ENCODE results near the gene SH3RF1.
"Not testable (repeated sequence)": the region's sequence is repeated elsewhere in the genome, so short reads cannot be mapped to it uniquely, and the experiment has no call there.

The SH3RF1 gene

DNA sequence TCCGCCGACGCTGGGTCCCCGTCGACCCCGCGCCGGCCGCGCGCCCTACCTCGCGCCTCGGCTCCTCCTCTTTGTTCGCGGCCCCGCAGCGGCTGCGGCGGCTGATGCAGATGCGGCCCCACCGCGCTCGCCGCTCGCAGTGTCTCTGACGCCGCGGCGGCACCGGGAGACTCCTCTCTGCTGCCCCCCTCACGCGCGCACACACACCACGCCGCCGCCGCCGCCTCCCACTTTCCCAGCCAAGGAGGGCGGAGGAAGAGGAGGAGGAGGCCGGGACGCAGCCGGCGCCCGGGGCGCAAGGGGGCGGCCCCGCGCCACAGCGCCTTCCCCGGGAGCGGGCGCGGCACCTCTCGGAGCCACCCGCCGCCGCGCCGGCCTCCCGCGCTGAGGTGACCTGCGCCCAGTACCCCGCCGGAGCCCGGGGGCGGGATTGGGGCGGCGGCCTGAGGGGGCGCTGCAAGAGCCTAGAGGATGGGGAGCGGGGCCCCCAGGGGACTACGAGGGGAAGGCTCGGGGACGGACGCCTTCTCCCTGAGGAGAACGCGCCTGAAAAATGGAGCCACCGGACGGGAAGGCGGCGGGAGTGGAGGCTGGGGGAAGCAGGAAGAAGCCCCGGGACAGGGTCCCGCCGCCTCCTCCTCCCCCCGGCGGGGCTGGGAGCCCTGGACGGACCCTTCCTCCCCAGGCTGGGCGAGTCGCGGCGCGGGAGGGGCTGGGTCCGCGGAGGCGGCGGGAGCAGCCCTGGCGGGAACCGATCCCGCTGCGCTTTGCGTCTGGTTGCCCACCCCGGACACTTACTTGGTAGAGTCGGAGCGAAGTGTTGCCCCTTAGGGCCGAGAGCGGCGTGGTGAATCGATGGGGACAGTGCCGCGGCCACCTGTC lies at the start of gene SH3RF1:
SH3RF1 (minus strand) TSS at position 147 of the 882 bp plus-strand sequence. CDS start 1,744 bp downstream, outside the sequence.
- DNase-seq (ENCODE audit: low read depth in 2 of 2), result no peak

DNA sequence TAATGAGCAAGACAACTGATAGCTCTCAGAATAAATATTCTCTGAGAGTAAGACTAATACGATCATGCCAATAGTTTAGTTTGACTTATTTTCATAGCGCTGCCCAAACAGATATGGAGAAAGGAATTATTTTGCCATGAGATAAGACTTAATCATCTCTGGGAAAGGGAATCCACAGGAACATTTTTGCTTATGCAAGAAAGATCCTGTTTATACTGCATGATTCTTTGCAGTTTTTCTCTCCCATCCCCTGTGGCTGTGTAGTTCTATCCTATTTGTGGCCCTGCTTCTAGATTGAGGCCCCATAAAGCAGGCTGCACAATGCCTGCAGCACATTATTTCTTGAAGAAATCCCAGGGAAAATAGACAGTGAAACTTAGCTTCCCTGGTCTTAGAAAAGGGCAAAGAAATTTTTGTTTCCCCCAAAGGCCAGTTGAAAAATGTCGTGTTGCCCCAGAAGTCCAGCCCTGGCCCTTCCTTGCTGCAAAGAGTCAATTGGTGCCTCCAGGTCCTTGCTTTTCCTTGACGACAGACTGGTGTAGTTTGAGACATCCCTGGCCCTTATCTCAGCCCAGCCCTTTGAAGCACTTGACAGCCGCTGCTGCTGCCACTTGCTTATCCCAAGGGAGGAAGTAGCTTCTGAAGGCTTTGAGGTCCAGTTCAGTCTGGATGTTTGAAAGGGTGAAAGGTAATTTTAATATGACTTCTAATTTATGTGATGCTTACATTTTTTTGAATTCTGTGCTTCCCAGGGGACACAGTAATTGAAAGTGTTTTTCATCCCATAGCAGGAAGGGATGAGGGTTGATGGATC lies 45.0 kb upstream of the SH3RF1 start:
- DNase-seq (ENCODE audit: low read depth in 2 of 2), result no peak

DNA sequence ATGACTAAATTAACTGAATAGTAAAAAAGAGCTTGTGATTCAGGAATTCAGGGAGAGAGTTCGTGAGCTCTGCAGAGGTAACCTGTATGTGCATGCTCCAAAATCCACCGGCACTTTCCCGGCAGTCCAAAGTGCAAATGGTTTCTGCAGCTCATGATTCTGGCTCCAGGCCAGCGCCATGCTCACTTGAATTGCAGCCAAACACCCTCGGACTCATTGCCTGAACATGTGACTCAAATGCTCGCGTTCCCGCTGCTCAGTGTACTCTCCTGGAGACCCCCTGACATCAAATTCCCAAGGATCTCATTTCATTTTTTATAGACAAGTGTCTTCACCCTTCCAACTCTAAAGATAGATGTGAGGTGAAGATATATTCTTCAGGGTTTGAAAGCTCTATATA lies 44.1 kb upstream of the SH3RF1 start:
- no peak for DNase-seq (ENCODE audit: low read depth in 2 of 2)

DNA sequence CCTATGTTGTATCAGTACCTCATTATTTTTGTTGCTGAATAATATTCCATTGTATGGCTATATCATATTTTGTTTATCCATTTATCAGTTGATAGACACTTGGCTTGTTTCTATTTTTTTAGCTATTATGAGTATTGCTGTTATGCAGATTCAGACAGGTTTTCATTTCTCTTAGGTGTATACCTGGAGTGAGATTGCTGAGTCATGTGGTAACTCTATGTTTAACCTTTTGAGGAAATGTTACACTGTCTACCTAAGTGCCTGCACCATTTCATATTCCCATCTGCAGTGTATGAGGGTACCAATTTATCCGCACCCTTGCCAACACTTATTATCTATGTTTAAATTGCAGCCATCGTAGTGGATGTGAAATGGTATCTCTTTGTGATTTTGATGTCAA lies 43.0 kb upstream of the SH3RF1 start:
- DNase-seq (ENCODE audit: low read depth in 2 of 2), result no peak

DNA sequence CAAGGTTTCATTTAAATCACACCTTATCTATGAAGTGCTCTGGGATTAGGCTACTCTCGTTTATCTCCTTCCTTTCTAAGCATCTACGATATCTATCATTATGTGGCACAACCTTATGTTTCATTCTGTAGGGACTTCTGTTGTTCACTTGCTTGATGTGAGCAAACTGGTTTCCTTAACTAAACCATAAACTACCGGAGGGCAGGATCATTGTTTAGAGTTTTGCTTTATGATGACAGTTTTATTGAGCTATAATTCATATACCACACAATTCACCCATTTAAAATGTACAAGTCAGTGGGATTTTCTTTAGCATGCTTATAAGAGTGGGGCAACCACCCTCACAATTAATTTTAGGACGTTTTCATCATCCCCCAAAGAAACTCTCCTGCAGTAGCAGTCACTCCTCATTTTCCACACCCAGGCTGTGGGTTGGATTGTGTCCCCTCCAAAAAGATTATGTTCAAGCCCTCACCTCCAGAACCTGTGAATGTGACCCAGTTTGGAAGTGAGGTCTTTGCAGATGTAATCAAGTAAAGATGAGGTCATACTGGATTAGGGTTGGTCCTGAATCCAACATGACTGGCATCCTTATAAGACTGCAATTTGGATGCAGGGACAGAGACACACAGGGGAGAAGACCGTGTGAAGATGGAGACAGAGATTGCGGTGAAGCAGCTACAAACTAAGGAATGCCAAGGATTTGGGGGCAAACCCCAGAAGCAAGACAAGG lies 42.1 kb upstream of the SH3RF1 start:
- DNase-seq (ENCODE audit: low read depth in 2 of 2), result no peak

DNA sequence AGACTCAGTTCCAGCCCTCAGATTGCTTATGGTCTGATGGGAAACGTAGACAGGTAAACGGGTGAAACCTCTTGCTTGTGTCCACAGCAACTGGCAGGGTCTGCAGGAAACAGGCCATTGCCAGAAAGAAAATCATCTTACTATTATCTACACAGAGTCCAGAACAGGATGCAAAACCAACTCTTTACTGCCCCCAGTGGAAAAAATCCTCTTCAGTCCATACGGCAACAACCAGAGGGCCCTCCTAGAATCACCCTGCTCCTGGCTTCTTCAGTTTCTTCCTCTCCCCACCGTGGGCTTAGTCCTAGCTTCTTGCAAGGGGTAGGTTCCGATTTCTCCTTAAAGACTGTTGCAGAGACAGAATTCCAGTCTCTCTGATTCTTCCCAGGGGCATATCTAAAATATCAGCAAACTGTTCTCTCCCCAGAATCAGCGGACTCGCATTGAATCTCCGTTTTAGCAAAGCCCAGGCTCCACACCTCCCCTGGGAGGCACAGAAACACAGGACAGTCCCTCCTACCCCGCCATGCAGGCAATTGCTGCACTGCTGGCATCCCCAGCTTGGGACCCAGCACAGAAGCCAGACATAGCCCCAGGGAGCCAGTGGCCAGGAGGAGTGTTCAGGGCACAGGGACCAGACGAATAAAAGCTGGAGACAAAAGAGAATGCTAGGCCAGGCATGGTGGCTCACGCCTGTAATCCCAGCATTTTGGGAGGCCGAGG lies 41.0 kb upstream of the SH3RF1 start:
- DNase-seq (ENCODE audit: low read depth in 2 of 2), result no peak

DNA sequence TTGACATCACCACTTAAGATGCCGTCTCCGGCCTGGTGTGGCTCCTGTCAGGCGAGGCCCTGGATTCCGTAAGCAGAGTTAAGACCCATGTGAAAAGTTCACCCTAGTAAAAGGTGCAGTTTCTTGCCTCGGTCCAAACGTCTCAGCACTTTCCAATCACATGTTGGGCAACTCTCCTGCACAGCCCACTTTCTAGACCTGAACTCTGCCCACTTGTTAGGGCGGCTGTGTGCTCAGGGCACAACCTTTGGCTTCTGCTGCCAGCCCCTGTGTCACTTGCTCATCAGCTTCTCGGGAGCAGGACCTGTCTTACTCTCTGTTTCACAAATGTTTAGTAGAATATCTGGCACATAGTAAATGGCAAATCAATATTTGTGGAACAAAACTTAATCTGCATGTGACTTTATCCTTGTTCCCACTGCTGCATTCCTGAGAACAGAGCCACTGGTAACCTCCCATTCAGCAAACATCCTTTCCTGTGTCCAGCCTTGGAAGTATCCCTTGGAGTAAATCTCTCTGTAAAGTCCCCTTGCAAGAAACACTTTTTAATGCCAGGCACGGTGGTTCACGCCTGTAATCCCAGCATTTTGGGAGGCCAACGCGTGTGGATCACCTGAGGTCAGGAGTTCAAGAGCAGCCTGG lies 38.7 kb upstream of the SH3RF1 start:
- DNase-seq (ENCODE audit: low read depth in 2 of 2), result no peak

DNA sequence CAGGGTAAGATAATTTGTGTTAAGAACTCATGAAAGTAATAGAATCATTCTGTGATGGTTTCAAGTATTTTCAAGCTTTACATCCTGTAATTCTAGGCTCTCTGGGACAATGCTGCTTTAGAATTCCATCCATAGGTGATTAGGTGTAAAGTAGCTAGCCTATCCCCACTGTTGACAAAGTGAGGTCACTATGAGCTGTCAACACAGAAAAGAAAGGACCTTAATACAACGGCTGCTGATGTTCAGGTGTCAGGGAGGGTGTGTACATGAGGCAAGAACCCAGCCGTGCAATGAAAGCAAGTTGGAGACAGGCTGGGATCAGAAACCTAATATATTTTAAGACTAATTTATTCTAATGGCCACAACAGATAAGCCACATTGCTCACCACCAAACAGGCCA lies 36.8 kb upstream of the SH3RF1 start:
- DNase-seq (ENCODE audit: low read depth in 2 of 2), result no peak

DNA sequence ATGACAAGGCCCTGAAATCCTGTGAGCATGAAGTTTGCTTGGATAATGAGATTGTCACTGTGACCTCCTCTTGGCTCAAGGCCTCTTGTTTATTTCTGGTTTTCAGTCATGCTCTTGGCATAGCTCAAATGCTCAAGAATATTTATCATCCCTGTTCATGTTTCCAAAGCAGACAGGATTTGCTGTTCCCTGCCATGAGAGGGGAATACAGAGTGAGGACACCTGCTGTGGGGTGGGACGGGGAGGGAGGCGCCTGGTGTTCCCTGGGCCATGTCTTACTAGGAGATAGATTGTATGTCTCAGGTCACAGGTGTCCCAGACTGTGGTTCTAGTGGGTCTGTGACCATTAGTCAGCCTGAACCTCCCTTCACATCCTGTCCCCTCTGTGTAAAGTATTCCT lies 34.9 kb upstream of the SH3RF1 start:
- DNase-seq (ENCODE audit: low read depth in 2 of 2), result no peak

DNA sequence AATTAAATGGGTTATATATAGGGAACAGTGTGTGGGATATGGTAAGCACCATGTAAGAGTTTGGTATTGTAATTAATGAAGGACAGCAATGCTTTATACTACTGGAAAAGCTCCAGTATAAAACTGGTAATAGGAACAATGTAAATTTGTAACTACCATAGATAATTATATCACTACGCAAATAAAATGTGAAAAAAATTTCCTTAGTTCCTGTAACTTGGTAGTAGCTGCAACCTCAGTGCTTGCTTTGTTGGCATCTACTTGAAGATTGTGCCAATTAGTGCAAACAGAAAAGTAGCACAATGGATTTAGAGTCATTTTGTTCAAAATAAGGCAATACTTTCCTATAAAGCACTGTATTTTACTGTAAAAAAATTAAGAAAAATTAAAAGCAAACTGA lies 34.4 kb upstream of the SH3RF1 start:
- no peak for DNase-seq (ENCODE audit: low read depth in 2 of 2)

DNA sequence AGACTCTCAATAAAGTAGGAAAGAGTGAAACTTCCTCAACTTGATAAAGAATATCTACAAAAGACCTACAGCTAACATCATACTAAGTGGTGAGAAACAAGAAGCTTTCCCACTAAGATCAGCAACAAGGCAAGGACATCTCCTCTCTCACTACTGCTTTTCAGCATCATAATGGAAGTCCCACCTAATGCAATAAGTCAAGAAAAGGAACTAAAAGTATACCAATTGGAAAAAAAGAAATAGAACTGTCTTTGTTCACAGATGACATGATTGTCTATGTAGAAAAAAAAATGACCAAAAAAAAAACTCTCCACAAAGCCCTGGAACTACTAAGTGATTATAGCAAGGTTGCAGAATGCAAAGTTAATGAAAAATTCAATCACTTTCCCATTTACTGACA lies 25.1 kb upstream of the SH3RF1 start:
- DNase-seq (ENCODE audit: low read depth in 2 of 2), result no peak

DNA sequence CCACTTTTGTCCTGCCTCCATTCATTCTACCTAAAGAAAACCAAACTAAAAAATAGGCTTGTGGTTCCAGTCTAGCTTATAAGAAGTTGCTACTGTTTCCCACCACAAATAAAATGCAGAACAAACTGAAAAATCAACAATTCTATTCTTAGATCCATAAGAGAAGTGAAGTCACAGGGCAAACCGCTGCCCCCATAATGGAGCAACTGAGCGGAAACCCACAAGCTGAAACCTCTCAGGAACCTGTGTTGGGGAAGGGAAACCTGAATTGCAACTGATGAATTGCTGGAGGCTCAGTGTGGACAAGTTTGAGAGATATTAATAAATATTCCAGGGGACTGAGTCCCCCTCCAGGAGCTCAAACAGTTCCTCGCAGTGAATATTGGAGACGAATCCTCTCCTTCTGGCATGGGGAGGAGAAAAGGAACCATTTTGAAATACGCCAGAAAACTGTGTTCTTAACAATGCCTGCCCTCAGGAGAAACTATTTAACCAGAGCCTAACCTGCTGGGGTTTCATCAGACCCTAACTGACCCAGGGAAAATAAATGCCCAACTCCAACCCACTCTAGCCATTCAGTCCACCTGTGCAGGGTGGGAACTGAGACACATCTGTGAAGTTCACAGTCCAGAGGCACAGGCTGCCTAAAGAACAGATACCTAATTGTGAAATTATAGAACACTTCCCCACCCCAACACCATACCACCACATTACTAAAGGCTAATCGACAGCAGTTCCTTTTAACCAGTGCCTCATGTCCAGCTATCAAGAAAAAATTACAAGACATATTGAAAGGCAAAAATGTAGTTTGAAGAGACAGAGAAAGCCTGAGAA lies 22.8 kb upstream of the SH3RF1 start:
- DNase-seq (ENCODE audit: low read depth in 2 of 2), result no peak

DNA sequence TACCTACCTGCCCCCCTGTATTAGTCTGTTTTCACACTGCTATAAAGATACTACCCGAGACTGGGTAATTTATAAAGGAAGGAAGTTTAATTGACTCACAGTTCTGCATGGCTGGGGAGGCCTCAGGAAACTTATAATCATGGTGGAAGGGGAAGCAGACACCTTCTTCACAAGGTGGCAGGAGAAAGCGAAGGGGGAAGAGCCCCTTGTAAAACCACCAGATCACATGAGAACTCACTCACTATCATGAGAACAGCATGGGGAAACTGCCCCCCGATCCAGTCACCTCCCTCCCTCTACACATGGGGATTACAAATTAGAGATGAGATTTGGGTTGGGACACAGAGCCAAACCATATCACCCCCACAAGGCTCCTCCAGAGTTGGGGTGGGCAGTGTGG lies 17.2 kb upstream of the SH3RF1 start:
- DNase-seq (ENCODE audit: low read depth in 2 of 2), result not testable (repeated sequence)

DNA sequence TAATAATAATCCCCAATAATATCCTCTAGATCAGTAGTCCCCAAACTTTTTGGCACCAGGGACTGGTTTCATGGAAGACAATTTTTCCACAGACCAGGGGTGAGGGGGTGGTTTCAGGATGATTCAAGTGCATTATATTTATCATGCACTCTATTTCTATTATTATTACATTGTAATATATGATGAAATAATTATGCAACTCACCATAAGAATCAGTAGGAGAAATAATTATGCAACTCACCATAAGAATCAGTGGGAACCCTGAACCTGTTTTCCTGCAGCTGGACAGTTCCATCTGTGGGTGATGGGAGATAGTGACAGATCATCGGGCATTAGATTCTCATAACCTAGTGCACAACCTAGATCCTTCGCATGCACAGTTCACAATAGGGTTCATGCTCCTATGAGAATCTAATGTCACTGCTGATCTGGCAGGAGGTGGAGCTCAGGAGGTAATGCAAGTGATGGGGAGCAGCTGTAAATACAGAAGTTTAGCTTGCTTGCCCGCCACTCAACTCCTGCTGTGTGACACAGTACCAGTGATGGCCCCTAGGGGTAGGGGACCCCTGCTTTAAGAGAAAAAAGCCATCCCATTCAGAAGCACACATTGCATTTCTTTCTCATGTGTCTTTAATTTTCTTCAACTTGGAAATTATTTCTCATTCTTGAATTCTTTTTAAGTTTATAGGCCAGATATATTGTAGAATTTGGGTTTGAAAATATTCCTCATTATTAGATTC lies 16.0 kb upstream of the SH3RF1 start:
- no peak for DNase-seq (ENCODE audit: low read depth in 2 of 2)

DNA sequence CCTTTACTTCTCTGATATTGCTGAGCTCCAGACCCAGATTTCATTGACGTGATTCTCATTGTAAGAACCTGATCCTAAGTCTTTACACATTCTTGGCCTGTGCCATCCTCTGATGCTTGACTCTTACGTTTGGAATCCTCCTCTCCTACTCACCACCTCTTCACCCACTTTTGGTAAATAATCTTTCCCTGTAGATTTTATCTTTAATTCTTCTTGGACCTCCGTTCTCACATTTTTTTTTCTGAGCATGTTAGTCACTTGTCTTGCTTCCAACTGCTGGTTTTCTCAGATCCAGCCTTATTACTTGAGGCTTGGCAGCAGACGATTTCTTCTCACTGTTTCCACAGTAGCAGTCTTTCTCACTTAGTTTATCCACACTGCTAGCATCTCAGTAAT lies 12.4 kb upstream of the SH3RF1 start:
- no peak for DNase-seq (ENCODE audit: low read depth in 2 of 2)

DNA sequence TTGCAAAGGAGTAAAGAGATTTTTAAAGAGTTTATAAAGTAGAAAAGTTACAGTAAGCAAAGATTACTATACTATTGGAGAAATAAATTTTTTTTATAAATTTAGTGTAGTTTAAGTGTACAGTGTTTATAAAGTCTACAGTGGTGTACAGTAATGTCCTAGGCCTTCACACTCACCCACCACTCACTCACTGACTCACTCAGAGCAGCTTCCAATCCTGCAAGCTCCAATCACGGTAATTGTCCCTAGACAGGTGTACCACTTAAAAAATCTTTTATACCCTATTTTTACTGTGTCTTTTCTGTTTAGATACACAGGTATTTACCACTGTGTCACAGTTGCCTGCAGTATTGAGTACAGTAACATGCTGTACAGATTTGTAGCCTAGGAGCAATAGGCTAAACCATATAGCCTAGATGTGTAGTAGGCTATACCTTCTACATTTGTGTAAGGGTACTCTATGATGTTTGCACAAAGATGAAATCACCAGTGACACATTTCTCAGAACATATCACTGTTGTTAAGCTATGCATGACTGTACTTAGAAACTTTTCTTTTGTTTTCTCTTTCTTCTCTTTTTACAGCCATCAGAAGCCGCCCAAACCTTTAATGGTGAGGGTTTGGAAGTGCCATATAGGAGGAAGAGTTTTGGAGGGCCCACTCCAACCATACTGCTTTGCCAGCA lies 11.8 kb upstream of the SH3RF1 start:
- no peak for DNase-seq (ENCODE audit: low read depth in 2 of 2)

DNA sequence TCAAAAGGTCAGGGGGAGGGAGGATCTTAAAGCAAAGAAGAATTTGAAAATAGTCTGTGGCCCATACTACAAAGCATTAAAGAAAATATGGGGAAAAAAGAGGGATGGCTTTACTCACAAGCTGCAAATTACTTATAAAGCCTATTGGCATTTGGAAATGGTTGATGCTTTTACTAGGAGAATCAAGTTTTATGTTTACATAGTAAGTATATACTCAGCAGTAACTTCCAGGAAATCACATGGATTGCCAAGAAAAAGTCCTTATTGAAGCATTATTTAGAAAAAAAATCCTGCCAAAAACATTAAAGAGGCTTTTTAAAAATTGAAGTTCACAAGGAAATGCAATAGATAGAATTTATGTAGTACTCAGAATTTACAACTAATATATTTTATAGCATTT lies 8.4 kb upstream of the SH3RF1 start:
- DNase-seq (ENCODE audit: low read depth in 2 of 2), result no peak

DNA sequence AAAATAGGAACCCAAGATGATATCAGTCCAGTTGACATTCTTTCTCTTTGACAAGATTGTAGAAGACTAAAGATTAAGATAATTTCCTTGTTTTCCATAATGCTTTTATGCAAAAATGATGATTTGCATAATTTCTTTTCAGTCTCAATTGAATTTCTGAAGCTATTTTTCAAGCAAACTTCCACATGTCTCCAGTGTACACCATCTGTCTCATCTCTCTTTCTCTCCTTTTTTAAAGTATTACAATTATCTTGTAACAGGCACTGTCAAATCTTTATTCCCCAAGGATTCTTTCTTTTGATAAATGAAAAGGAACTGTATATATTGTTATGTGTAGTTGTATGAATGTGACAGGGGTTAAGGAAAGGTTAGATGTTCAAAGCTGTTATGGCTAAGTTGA lies 7.9 kb upstream of the SH3RF1 start:
- DNase-seq (ENCODE audit: low read depth in 2 of 2), result no peak

DNA sequence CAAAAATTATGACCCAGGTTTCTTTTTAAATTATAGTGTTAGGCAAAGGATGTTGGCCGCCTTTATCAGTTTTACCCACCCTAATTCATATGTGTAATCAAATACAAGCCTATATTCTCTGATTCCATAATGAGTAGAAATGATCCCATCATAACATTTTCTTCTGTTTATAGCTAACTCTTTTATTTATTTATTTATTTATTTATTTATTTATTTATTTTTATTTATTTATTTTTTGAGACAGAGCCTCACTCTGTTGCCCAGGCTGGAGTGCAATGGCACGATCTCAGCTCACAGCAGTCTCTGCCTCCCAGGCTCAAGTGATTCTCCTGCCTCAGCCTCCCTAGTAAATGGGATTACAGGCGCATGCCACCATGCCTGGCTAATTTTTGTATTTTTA lies 7.1 kb upstream of the SH3RF1 start:
- DNase-seq (ENCODE audit: low read depth in 2 of 2), result not testable (repeated sequence)

Data from activated CD8-positive, alpha-beta memory T cell treated with anti-CD3 and anti-CD28 coated beads for 4 hours (primary cell).